ENCODE results near the gene SCP2. TPM values are rescaled to one million over a fixed set of nuclear protein-coding genes. Genes with fewer than 3 reads are reported as not detected.

SCP2 gene
- total RNA-seq, 1 donor from 2014 or later: 137 TPM

GRCh38 chr1:53066891-53067738 lies 140.0 kb downstream of the SCP2 start:
- DNase-seq (ENCODE audit: low read depth, low spot score): no peak

DNA sequence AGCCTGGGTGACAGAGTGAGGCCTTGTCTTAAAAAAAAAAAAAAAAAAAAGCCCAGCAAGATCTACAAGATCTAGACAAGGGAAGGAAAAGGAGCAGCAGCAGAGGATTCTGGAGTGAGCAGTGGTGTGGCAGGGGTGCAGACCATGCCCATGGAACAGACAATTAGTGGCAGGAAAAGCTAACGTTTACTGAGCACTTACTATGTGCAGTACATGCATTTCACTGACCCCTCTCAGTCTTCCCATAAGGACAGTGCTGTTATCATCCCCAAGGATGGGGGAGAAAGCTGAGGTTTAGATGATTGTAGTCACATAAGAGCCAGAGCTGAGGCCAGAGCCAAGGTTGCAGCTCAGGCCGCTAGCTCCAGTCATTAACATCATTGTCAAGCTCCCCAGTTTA lies 140.8 kb downstream of the SCP2 start:
- DNase-seq (ENCODE audit: low read depth, low spot score): no peak

GRCh38 chr1:53068314-53069099 lies 141.4 kb downstream of the SCP2 start:
- no peak for DNase-seq (ENCODE audit: low read depth, low spot score)

GRCh38 chr1:53069265-53069662 lies 142.2 kb downstream of the SCP2 start:
- DNase-seq (ENCODE audit: low read depth, low spot score): no peak

- DNase-seq (ENCODE audit: low read depth, low spot score): no peak
These were observed 142.7 kb downstream of the SCP2 start for GRCh38 chr1:53069663-53070327.

GRCh38 chr1:53070621-53071020 lies 143.5 kb downstream of the SCP2 start:
- DNase-seq (ENCODE audit: low read depth, low spot score): no peak

GRCh38 chr1:53071167-53071865 lies 144.2 kb downstream of the SCP2 start:
- DNase-seq (ENCODE audit: low read depth, low spot score): no peak

- DNase-seq (ENCODE audit: low read depth, low spot score): no peak
These were observed 144.8 kb downstream of the SCP2 start for GRCh38 chr1:53071915-53072314.

GRCh38 chr1:53073287-53073686 lies 146.2 kb downstream of the SCP2 start:
- DNase-seq (ENCODE audit: low read depth, low spot score): no peak

GRCh38 chr1:53073868-53074311 lies 146.8 kb downstream of the SCP2 start:
- no peak for DNase-seq (ENCODE audit: low read depth, low spot score)

GRCh38 chr1:53074313-53075154 lies 147.5 kb downstream of the SCP2 start:
- DNase-seq (ENCODE audit: low read depth, low spot score): no peak

- no peak for DNase-seq (ENCODE audit: low read depth, low spot score)
These were observed 148.1 kb downstream of the SCP2 start for GRCh38 chr1:53075206-53075605.

GRCh38 chr1:53075761-53076163 lies 148.7 kb downstream of the SCP2 start:
- no peak for DNase-seq (ENCODE audit: low read depth, low spot score)

- DNase-seq (ENCODE audit: low read depth, low spot score): no peak
These were observed 149.1 kb downstream of the SCP2 start for GRCh38 chr1:53076165-53076564.

DNA sequence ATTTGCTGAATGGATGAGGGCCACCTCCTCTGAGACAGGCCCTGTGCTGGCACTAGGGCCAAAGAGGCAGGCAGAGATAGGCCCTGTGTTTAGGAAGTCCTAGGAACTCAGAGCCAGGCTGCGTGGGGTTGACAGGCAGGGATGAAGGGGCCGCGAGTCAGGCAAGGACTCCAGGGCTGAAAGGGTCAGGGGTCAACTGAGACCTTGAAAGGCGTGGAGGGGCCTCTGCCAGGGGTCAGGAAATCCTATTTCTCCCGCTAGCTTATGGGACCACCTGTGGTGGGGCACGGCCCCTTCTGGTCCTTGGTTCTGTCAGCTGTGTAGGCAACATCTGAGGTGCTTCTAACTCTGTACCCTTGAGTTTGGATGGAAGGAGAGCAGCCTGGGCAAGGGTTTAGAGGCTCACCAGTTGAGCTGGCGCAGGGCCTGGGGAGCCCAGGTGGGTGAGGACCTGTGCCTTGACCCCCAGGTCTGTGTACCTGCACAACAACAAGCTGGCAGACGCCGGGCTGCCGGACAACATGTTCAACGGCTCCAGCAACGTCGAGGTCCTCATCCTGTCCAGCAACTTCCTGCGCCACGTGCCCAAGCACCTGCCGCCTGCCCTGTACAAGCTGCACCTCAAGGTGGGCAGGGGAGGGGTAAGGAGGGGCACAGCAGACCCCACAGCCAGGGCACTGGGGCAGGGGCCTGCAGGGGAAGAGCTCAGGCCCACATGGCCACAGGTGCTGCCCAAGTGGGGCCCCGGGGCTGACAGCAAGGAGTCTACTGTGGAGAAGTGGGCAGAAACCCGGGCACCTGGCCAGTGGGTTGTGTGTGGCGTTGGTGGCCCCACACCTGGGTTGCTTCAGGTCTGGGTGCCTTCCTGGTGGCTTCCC lies 149.9 kb downstream of the SCP2 start:
- no peak for DNase-seq (ENCODE audit: low read depth, low spot score)

GRCh38 chr1:53077599-53077965 lies 150.5 kb downstream of the SCP2 start:
- DNase-seq (ENCODE audit: low read depth, low spot score): no peak

GRCh38 chr1:53078333-53079101 lies 151.4 kb downstream of the SCP2 start:
- DNase-seq (ENCODE audit: low read depth, low spot score): no peak

DNA sequence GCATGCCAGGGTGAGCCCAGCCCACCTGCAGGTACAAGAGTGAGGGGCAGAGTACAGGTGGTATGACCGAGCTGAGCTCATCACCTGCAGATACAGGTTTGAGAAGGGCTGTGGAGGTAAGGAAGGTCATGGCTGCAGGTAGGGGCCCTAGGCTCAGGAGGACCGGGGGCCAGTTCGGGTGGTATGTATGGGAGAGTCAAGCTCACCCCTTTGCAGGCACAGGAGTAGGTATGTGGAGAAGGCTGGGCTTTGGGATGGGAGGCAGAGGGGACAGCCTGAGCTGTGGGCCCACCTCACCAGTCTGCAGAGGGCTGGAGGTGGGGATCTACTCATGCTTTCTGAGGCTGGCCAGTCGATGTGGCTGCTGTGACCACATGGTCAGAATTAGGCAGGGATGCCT lies 152.2 kb downstream of the SCP2 start:
- DNase-seq (ENCODE audit: low read depth, low spot score): no peak

DNA sequence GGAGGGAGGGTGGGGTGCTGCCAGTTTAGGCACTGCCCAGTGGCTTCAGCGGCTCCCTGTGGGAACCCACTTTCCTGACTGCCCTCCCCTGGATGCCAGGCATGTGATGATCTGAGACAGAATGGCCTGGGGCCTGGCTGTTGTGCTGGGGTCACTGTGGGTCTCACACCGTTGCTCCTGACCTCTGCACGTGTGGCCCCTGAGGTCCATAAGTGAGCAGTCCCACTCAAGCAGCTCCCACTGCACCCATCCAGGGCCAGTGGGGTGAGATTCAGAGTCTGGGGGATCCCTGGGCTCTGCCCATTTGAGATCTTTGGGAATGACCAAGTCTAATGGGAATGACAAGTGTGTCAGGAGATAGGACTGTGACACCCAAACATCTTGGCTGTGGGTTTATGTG lies 153.0 kb downstream of the SCP2 start:
- DNase-seq (ENCODE audit: low read depth, low spot score): no peak
